SIG-M5 (cell line): Measurements from ENCODE around the gene C9orf72.
"Not testable (repeated sequence)": the region's sequence is repeated elsewhere in the genome, so short reads cannot be mapped to it uniquely, and the experiment has no call there.

ENCODE experiments used
- DNase-seq: peaks from one replicate; lab custom pipeline; 2025; lab: John Stamatoyannopoulos, UW

The C9orf72 gene, protein sequence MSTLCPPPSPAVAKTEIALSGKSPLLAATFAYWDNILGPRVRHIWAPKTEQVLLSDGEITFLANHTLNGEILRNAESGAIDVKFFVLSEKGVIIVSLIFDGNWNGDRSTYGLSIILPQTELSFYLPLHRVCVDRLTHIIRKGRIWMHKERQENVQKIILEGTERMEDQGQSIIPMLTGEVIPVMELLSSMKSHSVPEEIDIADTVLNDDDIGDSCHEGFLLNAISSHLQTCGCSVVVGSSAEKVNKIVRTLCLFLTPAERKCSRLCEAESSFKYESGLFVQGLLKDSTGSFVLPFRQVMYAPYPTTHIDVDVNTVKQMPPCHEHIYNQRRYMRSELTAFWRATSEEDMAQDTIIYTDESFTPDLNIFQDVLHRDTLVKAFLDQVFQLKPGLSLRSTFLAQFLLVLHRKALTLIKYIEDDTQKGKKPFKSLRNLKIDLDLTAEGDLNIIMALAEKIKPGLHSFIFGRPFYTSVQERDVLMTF

DNA sequence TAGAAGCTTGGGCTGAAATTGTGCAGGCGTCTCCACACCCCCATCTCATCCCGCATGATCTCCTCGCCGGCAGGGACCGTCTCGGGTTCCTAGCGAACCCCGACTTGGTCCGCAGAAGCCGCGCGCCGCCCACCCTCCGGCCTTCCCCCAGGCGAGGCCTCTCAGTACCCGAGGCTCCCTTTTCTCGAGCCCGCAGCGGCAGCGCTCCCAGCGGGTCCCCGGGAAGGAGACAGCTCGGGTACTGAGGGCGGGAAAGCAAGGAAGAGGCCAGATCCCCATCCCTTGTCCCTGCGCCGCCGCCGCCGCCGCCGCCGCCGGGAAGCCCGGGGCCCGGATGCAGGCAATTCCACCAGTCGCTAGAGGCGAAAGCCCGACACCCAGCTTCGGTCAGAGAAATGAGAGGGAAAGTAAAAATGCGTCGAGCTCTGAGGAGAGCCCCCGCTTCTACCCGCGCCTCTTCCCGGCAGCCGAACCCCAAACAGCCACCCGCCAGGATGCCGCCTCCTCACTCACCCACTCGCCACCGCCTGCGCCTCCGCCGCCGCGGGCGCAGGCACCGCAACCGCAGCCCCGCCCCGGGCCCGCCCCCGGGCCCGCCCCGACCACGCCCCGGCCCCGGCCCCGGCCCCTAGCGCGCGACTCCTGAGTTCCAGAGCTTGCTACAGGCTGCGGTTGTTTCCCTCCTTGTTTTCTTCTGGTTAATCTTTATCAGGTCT lies at the start of gene C9orf72:
Gene C9orf72 (minus strand): TSS at position 564 of the 716 bp plus-strand sequence. CDS start 6,361 bp downstream, outside the sequence.
- DNase-seq: no peak

DNA sequence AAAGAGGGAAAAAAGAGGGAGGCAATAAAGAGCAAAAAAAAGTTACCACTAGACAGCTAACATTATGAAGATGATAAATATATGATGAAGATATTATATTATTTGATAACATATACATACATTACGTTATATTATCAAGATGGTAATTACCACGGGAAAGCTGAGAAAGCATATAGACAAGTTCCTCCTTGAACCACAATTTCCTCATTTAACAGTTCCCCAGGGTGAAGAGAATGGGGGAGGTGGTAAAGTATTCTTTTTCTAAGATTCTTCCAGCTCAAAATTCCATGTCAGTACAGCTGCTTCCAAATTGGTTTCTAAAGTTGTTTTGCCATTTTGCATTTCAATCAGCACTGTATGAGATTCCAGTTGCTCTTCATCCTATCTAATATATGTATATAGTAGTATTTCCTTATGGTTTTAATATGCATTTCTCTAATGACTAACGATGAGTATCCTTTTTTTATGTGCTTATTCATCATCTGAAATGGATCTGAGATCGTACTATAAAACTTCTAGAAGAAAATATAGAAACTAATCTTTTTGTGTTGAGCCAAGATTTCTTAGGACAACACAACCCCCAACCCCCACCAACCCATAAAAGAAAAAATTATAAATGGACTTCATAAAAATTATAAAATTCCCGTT lies 49.5 kb upstream of the C9orf72 start:
- peak; percentile 5 for DNase-seq

DNA sequence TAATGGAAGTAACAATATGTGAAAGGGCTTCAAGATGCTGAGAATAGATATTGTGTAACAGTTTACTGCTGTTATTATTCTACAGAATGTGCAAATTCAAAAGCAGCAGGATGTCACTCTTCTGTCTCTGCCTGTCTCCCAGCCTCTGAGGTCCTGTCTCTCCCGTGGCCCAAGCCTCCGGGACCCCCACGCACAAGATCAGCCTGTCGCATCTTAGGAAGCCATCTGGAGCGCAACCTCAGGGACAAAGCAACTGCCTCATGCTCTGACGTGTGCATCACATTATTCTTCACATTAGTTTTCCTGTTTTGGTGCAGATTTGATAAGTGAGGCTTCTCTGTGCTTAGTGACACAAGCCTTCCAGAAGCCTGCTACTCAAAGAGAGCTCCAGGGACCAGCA lies 46.5 kb upstream of the C9orf72 start:
- DNase-seq: no peak

DNA sequence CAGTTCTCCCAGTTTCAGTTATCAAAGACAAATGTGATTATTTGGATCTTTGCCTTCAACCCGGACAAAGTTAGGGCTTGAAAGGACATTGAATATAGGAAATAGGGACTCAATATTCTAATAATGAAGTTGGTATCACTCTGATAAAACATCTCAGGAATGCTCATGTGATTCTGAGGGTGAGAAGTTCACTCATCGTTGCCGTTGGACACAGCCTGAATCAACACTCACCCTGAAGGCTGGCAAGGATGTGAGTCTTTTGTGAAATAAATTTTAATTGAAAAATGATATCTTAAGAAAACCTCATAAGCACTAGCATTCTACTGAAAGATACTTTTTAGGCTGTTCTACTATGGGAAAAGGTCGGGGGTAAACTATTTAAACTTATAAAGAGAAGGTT lies 44.8 kb upstream of the C9orf72 start:
- no peak for DNase-seq

DNA sequence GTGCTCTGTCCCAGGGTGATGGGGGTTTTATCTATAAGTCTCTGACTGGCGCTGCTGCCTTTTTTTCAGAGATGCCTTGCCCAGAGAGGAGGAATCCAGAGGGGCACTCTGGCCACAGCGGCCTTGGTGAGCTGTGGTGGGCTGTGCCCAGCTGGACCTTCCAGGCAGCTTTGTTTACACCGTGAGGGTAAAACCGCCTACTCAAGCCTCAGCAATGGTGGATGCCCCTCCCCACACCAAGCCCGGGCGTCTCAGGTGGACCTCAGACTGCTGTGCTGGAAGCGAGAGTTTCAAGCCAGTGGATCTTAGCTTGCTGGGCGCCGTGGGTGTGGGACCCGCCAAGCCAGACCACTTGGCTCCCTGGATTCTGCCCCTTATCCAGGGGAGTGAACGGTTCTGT lies 41.3 kb upstream of the C9orf72 start:
- DNase-seq: no peak

DNA sequence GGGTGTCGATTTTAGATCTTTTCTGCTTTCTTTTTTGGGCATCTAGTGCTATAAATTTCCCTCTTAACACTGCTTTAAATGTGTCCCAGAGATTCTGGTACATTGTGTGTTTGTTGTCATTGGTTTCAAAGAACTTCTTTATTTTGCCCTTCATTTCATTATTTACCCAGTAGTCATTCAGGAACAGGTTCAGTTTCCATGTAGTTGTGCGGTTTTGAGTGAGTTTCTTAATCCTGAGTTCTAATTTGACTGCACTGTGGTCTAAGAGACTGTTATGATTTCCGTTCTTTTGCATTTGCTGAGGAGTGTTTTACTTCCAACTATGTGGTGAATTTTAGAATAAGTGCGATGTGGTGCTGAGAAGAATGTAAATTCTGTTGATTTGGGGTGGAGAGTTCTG lies 38.8 kb upstream of the C9orf72 start:
- not testable (repeated sequence) for DNase-seq

DNA sequence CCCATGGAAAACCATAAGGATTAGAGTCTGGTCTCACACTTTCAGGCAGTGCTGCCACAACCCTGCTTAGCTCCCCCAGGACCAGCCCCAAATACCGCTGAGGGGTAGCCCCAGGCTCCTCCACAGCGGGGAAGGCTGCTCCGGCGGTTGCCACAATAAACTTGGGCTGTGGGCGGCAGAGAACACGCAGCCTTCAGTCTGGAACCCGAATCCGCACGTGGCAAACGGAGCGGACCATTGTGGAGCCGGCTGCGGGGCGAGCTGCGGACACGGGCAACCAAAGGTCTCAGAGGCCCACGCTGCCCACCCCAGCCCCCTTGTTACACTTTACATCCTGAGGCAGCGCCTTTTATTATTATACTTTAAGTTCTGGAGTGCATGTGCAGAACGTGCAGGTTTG lies 37.3 kb upstream of the C9orf72 start:
- no peak for DNase-seq

DNA sequence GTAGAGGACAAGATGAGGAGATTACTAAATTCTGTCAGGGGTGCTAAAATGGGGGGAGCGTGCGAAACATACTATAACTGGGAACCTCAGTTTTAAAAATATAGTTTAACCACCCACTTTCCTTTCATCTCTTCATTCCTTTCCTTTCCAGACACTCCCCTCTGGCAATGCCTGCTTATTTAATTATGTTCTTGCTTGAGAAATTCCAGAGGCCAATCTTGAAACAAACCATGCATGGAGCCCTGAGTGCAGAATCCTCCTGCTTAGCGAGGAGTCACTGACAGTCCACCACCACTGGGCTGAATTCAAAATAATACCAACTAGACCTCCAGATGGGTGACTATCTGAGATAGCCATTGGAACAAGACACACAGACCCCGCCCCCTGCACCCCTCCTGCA lies 29.7 kb upstream of the C9orf72 start:
- DNase-seq: no peak

DNA sequence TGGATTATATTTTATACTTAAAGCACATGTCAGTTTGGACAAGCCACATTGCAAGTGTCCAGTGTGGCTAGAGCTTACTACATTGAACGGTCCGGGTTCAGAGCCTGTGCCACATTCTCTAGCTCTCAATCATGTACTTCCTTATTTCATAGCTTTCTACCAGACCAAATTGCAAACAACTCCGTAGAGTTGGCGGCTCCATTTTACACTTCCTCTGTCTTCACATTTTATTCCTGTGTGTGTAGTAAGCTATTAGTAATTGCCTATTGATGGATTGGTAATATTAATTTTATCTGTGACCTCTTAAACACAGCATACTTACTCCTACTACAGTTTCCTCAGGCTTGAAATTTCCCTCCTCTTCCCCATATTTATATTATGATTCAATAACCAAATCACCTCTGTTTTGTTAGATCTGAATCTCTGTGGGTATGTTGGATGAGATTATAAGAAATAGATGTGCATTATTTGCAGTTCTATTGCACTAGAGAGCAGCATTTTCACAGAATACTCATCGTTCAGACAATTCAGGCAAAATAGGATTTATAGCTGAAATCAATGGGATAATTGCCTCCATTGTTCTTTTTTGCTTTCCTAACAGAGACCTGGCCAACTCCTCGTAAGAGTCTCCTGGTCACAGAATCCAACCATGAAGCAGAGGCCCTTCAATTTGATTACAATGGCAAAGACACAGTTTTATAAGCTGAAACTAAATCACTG lies 29.0 kb upstream of the C9orf72 start:
- DNase-seq: peak; percentile 6

DNA sequence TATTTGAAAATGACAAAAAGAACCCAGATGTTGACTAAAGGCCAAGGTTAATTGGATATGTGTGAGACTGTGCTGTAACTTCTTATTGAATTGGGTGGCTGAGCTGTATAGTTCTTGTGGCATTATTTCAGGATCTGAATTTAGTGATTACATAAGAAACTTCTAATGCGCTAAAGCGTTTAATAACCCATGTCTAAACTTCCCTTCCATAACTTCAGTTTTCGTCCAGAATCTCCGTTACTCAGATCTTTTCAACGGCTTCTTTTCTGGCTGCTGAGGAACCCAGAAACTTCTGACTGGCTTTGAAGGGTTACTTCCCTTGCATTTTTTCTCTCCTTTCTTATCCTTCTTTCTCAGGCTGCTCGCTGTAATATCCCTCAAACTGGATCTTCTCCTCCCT lies 28.1 kb upstream of the C9orf72 start:
- no peak for DNase-seq

DNA sequence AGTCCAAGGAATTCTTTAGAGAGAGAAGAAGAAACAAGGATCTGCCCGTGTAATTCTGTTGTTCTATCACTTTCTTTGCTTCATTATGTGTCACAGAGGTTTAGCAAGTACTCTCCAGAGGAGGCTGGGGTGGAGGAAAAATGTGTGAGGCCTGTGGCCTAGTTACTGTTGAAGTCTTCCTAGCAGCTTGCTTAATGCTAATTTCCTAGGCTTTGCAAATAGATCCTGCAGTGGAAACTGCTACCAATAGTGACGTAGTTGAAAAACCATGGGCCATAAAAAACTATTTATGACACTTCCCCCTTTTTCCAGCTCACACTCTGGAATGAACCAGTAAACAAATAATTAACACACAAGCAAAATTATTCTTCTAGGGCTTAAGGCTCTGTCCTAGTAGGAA lies 27.0 kb upstream of the C9orf72 start:
- no peak for DNase-seq

DNA sequence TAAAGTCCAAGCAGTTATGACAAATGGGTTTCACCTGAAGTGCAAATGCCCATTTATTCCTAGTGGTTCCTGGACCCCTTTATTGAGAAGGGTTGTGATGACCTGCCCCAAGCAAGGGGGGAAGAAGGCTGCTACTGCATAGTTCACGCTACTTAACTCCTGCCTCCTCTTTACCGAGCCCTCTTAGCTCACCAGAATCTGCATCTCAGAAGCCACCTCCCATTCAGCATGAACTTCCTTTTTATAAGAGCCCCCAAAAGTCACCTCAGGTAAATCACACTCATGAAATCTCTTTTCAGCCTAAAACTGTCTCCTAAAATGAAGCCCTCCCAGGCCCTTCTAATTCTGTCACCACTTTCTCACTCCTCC lies 26.6 kb upstream of the C9orf72 start:
- no peak for DNase-seq

DNA sequence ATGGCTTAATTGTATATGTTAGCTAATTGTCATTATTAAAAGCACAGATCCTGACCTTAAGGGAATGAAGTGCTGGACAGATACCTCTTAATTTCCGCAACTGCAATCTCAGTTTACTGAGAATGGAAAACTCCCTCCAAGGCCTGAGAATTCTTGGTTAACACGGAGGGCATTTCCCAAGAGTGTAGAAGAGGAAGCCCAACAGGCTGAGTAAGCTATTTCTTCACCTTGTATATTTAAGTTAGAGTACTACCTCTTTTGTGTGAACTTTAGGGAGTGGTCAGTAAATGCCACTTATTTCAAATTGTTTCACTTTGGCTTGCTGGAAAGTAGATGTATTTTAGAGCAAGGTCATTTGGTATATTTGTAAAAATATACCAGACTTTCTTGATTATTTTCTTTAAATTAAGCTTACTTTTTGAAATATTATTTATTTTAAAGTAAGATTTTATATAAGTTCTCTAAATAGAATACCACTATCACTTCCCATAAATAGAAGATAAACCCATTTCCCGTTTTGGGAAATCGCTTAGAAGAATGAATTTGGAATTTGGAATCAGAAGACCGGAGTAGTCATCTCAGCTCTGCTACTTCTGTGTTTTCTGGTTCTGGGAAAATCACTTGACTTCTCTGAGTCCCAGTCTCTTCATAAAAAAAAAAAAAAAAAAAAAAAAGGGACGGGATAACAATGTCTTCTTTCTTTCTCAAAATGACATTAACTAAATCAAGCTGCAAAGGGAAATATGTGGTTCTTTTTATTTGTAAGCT lies 26.0 kb upstream of the C9orf72 start:
- peak; percentile 16 for DNase-seq

DNA sequence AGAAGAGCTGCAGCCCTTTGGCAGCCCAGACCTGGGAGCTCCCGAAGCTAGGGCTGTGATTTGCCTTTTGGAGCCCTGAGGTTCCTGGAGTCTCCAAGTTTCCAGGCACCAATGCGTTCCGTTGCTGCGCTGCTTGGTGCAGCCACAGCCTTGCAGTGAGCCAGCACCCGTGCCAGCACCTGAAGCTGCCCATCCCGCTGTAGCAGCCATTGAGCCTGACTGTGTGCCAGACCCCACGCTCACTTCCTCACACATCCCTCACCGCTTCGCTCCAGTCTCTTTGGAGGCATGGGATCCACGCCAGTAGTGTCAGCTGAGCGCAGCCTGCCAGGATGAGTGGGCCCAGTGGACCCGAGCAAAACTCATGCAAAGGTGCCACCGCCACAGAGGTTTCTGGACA lies 22.5 kb upstream of the C9orf72 start:
- DNase-seq: no peak

DNA sequence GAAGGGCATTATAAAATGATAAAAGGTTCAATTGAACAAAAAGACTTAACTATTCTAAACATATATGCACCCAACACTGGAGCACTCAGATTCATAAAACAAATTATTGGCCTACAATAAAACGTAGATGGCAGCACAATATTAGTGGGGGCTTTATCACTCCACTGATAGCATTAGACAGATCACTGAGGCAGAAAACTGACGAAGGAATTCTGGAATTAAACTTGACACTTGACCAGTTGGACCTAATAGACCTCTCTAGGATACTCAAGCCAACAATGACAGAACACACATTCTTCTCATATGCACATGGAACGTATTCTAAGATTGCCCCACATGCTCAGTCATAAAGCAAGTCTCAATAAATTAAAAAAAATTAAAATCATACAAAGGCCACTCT lies 18.4 kb upstream of the C9orf72 start:
- DNase-seq: no peak

DNA sequence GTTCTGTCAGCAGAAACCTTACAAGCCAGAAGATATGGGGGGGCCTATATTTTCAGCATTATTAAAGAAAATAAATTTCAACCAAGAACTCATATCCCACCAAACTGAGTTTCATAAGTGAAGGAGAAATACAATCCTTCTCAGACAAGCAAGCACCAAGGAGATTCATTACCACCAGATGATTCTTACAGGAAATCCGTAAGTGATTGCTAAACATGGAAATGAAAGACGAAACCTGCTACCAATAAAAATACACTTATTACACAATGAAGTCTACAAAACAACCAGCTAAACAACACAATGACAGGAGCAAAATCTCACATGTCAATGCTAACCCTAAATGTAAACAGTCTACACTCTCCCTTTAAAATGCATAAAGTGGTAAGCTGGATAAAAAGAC lies 17.8 kb upstream of the C9orf72 start:
- no peak for DNase-seq

DNA sequence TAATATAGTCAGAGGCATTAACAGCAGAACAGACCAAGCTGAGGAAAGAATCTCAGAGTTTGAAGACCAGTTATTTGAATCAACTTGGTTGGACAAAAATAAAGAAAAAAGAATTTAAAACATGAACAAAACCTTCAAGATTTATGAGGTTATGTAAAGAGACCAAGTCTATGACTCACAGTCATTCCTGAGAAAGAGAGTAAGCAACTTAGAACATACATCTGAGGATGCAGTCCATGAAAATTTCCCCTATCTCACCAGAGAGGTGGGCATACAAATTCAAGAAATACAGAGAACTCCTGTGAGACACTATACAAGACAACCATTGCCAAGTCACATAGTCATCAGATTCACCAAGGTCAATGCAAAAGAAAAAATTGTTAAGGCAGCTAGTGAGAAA lies 17.4 kb upstream of the C9orf72 start:
- DNase-seq: no peak

DNA sequence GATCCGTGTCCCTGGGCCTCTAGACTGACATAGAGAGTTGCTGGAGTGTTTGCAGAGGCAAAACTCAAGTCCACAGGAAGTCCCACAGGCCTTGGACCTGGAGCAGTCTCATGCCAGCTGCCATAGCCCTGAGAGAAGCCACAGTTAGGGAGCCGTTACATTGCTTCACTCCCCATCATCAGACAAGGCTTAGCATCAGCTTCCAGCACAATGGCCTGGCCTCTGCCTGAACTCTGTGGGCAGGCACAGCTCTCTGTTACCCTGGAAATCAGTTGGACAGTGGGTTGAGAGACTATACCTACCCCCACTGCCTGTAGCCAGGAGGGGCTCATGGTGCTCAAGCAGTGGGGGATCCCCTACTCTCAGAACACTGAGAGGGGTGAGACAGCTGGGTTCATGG lies 16.2 kb upstream of the C9orf72 start:
- no peak for DNase-seq

DNA sequence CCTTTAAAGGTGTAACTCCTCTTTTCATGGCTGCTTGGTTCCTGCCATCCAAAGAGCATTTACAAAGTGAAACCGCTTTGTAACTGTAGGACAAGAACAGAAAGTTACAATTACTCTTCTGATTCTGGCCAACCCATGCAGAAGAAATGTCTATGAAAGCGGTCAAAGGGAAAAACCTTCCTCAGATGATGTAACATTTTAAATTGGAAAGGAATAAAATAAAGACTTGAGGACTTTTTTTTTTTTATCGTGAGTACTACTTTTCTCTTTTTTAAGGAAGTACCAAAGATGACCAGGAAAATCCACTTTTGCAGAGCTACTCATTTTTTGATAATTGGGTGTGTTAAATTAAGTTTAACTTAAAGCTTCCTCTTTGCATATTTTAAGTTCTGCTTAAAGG lies 13.0 kb upstream of the C9orf72 start:
- DNase-seq: no peak

DNA sequence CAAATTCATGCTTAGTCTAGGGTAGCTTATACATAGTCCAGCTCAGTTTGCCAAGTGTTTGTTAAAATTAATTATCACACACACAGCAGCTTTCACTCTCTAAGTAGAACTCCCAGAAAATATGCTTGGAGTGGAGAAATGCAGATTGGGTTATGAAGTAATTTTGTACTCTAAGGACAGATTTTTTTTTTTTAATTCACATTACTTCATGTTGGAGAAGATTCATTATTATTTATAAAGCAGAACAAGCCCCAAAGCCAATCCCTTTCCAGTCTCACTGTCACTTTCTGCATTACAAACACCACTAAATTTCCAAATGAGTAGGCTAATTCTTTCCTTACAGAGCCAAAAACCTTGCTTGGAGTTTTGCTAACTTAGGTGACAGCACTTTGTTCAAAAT lies 11.7 kb upstream of the C9orf72 start:
- no peak for DNase-seq

DNA sequence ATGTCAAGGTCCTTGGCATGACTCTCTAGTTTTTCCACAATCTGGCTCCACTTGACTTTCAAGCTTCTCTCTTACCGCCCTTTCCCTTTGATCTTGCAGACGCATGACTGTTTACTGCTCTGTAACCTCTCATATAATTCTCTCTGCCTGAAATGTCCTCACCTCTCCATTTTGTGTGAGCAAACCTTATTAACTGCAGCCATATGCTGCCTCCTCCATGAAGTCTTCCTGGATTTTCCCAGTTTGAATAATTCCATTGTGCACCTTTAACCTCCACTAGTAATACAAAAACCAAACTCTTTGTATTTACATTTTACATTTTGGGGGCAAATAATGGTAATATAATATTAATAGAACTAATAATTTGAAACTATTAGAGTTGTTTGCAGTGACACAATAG lies 9.5 kb upstream of the C9orf72 start:
- no peak for DNase-seq

DNA sequence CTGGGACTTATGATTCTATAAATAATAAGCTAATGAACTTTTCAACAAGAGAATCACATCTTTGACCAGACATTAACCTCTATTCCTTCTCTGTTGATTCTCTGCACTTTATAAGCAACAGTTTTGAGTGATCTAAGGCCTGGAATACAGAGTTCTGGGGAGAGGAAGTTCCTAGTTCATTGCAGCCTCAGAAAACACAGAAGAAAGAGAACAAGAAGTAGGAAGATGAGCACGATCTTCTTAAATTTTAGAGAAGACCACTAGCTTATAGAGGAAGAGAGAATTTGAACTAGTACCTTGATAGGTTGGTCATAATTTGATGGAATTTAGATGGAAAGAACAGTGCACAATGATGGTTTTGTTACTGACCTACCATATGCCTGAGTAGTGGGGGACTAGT lies 8.5 kb upstream of the C9orf72 start:
- no peak for DNase-seq
